Natural killer cell treated with Interleukin-12 subunit alpha and Interleukin-12 subunit beta and Interleukin-15 and Interleukin-18, amount 100 ng/mL, for 72 hours (primary cell): Measurements from ENCODE around the gene DPF1. TPM values are rescaled to one million over a fixed set of nuclear protein-coding genes. Genes with fewer than 3 reads are reported as not detected.

ENCODE experiments used
- ATAC-seq, 2 donors: fragments of 150-1000 bp; cut with Tn5 transposase in 1 of 2; sonication (Bioruptor Pico), chemical (Tn5 transposase) in 1 of 2; 2 replicates each; pipeline ENCODE4 v1.10.0; 2021
- DNase-seq: peaks from one replicate; pipeline ENCODE4 v3.0.0; 2022; ENCODE audit warnings: low spot score
- H3K27ac Mint-ChIP-seq, 2 donors: 1 replicate in 1 of 2; 2 replicates in 1 of 2; pipeline ENCODE4 v1.8.0; 2022; ENCODE audit warnings: mixed read lengths in 2 of 2, mild to moderate bottlenecking in 1 of 2, moderate library complexity in 1 of 2
- H3K27me3 Mint-ChIP-seq, 2 donors: 1 replicate in 1 of 2; 2 replicates in 1 of 2; pipeline ENCODE4 v1.8.0; 2022; ENCODE audit warnings: mixed read lengths in 2 of 2
- H3K36me3 Mint-ChIP-seq: one replicate; pipeline ENCODE4 v1.8.0; 2022; ENCODE audit warnings: mixed read lengths
- H3K4me1 Mint-ChIP-seq, 2 donors: 1 replicate in 1 of 2; 2 replicates in 1 of 2; pipeline ENCODE4 v1.8.0; 2022; ENCODE audit warnings: low read depth in 2 of 2, mixed read lengths in 2 of 2, mild to moderate bottlenecking in 1 of 2
- H3K4me3 Mint-ChIP-seq: one replicate; pipeline ENCODE4 v1.8.0; 2022; ENCODE audit warnings: mixed read lengths
- H3K9me3 Mint-ChIP-seq: 2 replicates; pipeline ENCODE4 v1.8.0; 2022; ENCODE audit warnings: mixed read lengths
- total RNA-seq, 2 donors: library from RNA; stranded (reverse); gene quantifications; one replicate each; pipeline ENCODE4 v1.2.3, GENCODE V29; 2022

The DPF1 gene
- total RNA-seq, 2 donors from 2014 or later = 0.12 TPM; not detected in 1

- Mint-ChIP-seq H3K27me3 (no peaks in the 10 kb centered on the region), H3K4me3 (no peak overlapping the region)
Observed at GRCh38 chr19:38193445-38193844, 30.6 kb downstream of the DPF1 start.

GRCh38 chr19:38191747-38192146, 32.3 kb downstream of the DPF1 start:
- DNase-seq (no peak), ATAC-seq (no peak)
- Mint-ChIP-seq H3K27ac (no peak overlapping the region), H3K9me3 (no peaks in the 10 kb centered on the region), H3K36me3 (no peaks in the 10 kb centered on the region), H3K27me3 (no peaks in the 10 kb centered on the region), H3K4me1 (peaks cover 0 to 13% of the 10 kb centered on the region in 2 donors), H3K4me3 (no peak overlapping the region)

More at GRCh38 chr19:38193445-38193844, 30.6 kb downstream of the DPF1 start:
- peak; percentile 58 for DNase-seq
- Mint-ChIP-seq H3K27ac (no peak overlapping the region), H3K9me3 (no peaks in the 10 kb centered on the region), H3K36me3 (no peaks in the 10 kb centered on the region), H3K4me1 (peaks cover 0 to 13% of the 10 kb centered on the region in 2 donors)
- no peak for ATAC-seq

DNA sequence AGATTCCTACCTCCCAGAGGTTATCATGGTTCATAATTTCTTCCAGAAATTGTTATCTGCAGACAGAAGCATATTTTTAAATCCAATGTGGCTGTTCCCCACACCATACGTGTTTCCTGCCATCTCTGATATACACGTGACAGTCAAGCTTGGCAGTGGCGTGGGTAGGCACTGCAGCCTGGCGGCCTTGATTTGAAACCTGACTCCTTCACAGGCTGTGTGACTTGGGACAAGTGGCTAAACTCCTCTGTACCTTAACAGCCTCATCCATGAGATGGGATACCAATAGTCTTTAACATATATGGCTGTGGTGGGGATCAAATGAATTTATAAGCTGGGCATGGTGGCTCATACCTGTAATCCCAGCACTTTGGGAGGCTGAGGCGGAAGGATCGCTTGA, 33.2 kb downstream of the DPF1 start:
- no peak for DNase-seq
- Mint-ChIP-seq H3K36me3 (no peaks in the 10 kb centered on the region), H3K4me1 (peaks cover 0 to 7% of the 10 kb centered on the region in 2 donors), H3K9me3 (no peaks in the 10 kb centered on the region), H3K27ac (no peak overlapping the region), H3K27me3 (no peaks in the 10 kb centered on the region), H3K4me3 (no peak overlapping the region)
- ATAC-seq = no peak

DNA sequence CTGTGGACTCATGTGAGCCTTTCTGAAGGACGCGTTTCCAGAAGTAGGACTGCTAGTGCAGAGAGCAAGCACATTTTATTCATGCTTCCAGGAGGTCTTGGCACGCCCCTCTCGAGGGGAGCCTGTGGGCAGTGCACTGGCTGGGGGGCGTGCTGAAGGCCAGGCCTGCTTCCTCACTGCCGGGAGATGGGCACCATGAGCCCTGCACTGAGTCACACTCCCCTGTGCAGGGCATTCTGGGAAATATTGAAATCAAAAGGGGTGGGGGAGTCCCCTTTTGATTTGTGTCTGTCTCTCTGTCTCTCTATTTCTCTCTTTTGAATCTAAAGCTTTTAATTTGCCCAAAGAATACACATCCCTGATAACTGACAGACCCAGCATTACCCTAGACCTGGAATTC, 34.0 kb downstream of the DPF1 start:
- peaks cover 0 to 3% of the 10 kb centered on the region in 2 donors for H3K4me1 Mint-ChIP-seq
- no peak overlapping the region for H3K4me3 Mint-ChIP-seq
- H3K9me3 Mint-ChIP-seq = no peaks in the 10 kb centered on the region
- ATAC-seq = no peak
- DNase-seq = no peak
- H3K36me3 Mint-ChIP-seq = no peaks in the 10 kb centered on the region
- H3K27ac Mint-ChIP-seq = no peak overlapping the region
- no peaks in the 10 kb centered on the region for H3K27me3 Mint-ChIP-seq

DNA sequence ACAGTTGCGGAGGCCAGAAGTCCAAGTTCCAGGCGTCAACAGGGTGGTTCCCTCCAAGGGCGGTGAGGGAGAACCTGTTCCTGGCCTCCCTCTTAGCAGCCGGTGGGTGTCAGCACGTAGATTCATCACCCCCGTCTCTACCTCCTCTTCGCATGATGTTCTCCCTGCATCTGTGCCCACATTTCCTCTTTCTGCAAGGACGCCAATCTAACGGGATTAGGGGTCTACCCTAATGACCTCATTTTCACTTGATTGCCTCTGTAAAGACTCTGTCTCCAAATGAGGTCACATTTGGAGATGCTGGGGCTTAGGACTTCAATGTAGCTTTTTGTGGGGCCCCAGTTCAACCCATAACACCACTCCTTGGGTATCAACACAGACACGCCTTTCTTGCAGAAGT, 38.5 kb downstream of the DPF1 start:
- DNase-seq (no peak), ATAC-seq (no peak)
- Mint-ChIP-seq H3K36me3 (peaks cover 6% of the 10 kb centered on the region), H3K27ac (no peak overlapping the region), H3K9me3 (peaks cover 4% of the 10 kb centered on the region), H3K4me3 (no peak overlapping the region), H3K27me3 (no peaks in the 10 kb centered on the region), H3K4me1 (peaks cover 0 to 6% of the 10 kb centered on the region in 2 donors)

- H3K9me3 Mint-ChIP-seq = peaks cover 4% of the 10 kb centered on the region
- DNase-seq (no peak), ATAC-seq (no peak)
- H3K27ac Mint-ChIP-seq = no peak overlapping the region
- H3K4me1 Mint-ChIP-seq = peaks cover 0 to 6% of the 10 kb centered on the region in 2 donors
- H3K4me3 Mint-ChIP-seq = no peak overlapping the region
- H3K36me3 Mint-ChIP-seq = peaks cover 6% of the 10 kb centered on the region
- no peaks in the 10 kb centered on the region for H3K27me3 Mint-ChIP-seq
Observed at GRCh38 chr19:38184815-38185214, 39.2 kb downstream of the DPF1 start.

DNA sequence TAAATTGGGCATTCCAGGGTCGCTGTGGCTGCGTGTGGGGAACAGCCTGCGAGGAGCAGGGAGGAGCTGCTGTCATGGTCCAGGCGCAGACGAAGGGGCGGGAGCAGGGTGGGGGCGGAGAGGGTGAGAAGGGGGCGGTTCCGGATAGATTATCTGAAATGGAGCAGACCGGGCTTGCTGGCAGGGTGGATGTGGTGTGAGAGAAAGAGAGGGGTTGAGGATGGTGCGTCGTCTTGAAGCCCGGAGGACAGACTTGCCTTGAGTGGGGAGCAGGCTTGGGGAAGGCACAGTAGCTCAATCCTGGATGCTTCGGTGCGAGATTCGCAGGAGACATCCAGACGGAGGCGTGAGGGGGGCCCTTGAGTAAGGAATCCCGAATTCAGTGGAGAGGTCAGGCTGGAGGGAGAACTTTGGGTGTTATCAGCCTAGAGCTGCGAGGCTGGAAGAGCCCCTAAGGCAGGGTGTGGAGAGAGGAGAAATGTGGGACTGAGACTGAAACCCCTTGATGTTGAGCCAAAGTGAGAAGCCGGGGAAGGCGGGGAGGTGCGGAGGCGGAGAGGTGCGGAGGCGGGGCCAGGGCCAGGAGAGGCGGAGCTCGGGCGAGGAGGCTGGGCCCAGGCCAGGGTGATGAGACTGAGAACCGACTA, 40.6 kb downstream of the DPF1 start:
- Mint-ChIP-seq H3K4me1 (peaks cover 0 to 3% of the 10 kb centered on the region in 2 donors), H3K27ac (no peak overlapping the region), H3K4me3 (no peak overlapping the region), H3K36me3 (peaks cover 10% of the 10 kb centered on the region), H3K9me3 (peaks cover 4% of the 10 kb centered on the region), H3K27me3 (no peaks in the 10 kb centered on the region)
- DNase-seq = no peak
- ATAC-seq = no peak

DNA sequence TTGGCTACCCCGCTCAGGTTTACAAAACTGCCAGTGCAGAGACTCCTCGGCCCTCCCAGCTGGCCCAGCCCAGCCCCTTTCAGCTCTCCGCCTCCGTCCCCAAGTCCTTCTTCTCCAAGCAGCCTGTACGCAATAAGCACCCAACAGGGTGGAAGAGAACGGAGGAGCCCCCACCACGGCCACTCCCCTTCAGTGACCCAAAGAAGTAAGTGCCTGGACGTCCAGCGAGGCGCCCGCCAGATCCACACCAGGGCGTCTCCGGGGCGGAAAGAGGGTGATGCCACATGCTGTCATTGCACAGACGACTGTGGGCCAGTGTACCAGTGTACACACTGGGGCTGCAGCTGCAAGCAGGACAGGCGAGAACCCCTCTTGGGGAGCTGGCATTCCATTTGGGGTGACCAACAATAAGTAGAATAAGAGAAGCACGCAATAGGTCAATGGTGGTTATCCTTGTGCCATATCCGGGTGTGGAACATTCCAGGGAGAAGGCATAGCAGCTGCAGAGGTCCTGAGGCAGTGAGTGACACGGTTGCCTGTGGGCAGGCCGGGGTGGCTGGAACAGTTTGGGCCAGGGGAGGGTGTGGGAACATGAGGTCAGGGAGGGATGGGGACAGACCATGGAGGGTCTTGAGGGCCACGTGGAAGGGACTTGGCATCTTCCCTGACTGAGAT, 41.3 kb downstream of the DPF1 start:
- Mint-ChIP-seq H3K9me3 (peaks cover 4% of the 10 kb centered on the region), H3K4me1 (peaks cover 0 to 3% of the 10 kb centered on the region in 2 donors), H3K36me3 (peaks cover 10% of the 10 kb centered on the region), H3K27me3 (no peaks in the 10 kb centered on the region), H3K4me3 (no peak overlapping the region), H3K27ac (no peak overlapping the region)
- ATAC-seq (no peak), DNase-seq (no peak)

DNA sequence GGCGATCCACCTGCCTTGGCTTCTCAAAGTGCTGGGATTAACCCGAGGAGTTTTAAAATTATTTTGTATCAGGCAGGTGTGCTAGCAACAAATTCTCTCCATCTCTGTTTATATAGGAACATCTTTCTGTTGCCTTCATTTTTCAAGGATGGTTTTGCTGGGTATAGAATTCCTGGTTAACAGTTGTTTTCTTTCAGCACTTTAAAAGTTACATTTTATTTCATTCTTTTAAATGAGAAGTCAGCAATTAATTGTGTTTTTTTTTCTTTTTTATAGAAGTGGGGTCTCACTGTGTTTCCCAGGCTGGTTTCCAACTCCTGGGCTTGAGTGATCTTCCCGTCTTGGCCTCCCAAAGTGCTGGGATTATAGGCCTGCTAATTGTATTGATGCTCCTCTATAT, 44.0 kb downstream of the DPF1 start:
- Mint-ChIP-seq H3K4me1 (peaks cover 0 to 3% of the 10 kb centered on the region in 2 donors), H3K27ac (no peak overlapping the region), H3K36me3 (peaks cover 10% of the 10 kb centered on the region), H3K4me3 (no peak overlapping the region), H3K27me3 (no peaks in the 10 kb centered on the region), H3K9me3 (peaks cover 4% of the 10 kb centered on the region)
- DNase-seq (no peak), ATAC-seq (no peak)

DNA sequence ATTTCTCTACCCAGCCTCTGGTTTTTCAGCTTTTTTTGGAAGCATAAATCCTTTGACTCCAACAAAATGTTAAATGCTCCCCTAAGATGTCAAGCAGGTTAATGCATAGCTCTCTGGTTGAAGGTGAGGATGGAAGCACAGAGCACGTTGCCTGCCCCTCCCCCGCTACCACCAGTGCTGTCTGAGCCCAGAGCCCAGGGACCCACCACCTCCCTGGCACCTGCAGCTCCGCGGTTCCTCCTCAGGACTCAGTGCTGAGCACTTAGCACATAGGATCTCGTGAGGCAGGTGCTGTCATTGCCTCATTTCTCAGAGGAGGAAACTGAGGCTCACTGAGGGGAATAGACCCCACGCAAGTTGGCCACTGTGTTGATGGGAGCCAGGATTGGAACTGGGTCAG, 48.6 kb downstream of the DPF1 start:
- Mint-ChIP-seq H3K27me3 (no peaks in the 10 kb centered on the region), H3K36me3 (peaks cover 4% of the 10 kb centered on the region), H3K4me3 (no peak overlapping the region), H3K27ac (no peak overlapping the region), H3K9me3 (no peaks in the 10 kb centered on the region), H3K4me1 (peaks cover 0 to 3% of the 10 kb centered on the region in 2 donors)
- no peak for ATAC-seq
- DNase-seq = no peak

GRCh38 chr19:38173291-38174041, 50.6 kb downstream of the DPF1 start:
- ATAC-seq = no peak
- no peak for DNase-seq
- H3K27me3 Mint-ChIP-seq = no peaks in the 10 kb centered on the region
- no peak overlapping the region for H3K4me3 Mint-ChIP-seq
- H3K36me3 Mint-ChIP-seq = no peaks in the 10 kb centered on the region
- no peaks in the 10 kb centered on the region for H3K9me3 Mint-ChIP-seq
- H3K27ac Mint-ChIP-seq = no peak overlapping the region
- peaks cover 0 to 3% of the 10 kb centered on the region in 2 donors for H3K4me1 Mint-ChIP-seq

DNA sequence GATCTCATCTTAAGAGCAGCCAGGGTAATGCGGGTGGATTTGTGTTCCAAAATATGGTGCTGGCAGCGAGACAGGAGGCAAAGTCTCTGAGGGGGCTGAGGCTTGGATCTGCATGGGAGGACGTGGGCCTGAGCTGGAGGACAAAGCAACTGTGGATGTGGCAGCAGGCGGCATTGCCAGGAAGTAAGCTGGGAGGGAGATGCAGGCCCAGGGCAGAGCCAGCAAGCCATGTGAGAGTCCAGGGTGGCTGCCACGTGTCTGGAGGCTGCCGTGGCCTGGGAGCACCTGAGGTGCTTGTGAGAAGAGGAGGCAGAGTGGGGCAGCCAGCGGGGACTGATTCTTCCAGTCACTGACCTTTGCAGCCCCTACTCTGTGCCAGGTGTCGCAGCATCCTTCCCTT, 52.0 kb downstream of the DPF1 start:
- Mint-ChIP-seq H3K4me1 (peaks cover 0 to 3% of the 10 kb centered on the region in 2 donors), H3K36me3 (no peaks in the 10 kb centered on the region), H3K4me3 (no peak overlapping the region), H3K9me3 (no peaks in the 10 kb centered on the region), H3K27ac (peak overlapping the region in 1 of 2 donors; percentile 67), H3K27me3 (no peaks in the 10 kb centered on the region)
- ATAC-seq (no peak), DNase-seq (no peak)

GRCh38 chr19:38170334-38170733, 53.7 kb downstream of the DPF1 start:
- Mint-ChIP-seq H3K27me3 (no peaks in the 10 kb centered on the region), H3K4me3 (no peak overlapping the region), H3K36me3 (no peaks in the 10 kb centered on the region), H3K27ac (no peak overlapping the region), H3K9me3 (no peaks in the 10 kb centered on the region), H3K4me1 (peaks cover 0 to 3% of the 10 kb centered on the region in 2 donors)
- ATAC-seq (no peak), DNase-seq (no peak)

DNA sequence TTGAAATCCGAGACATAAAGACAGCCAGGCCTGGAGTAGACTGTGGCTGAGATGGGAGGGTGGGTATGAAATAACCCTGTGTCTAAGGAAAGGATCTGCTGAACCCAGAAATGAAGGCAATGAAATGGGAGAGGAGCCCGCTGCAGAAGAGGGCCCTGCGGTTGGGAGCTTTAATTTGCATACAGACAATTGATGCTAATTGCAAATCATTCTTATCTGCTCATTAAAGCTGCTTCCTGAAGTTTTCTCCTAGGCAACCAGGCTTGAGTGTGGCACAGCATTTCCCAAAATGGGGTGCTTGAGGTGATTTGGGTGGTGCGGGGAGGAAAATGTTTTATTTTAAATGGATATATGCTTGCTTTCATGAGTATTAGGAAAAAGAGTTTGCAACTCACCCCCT, 55.4 kb downstream of the DPF1 start:
- peaks cover 0 to 2% of the 10 kb centered on the region in 2 donors for H3K4me1 Mint-ChIP-seq
- no peak overlapping the region for H3K4me3 Mint-ChIP-seq
- H3K27ac Mint-ChIP-seq = no peak overlapping the region
- DNase-seq (no peak), ATAC-seq (no peak)
- H3K36me3 Mint-ChIP-seq = no peaks in the 10 kb centered on the region
- no peaks in the 10 kb centered on the region for H3K27me3 Mint-ChIP-seq
- no peaks in the 10 kb centered on the region for H3K9me3 Mint-ChIP-seq
